Measurements from ENCODE around the gene NR1D2. TPM values are rescaled to one million over a fixed set of nuclear protein-coding genes. Genes with fewer than 3 reads are reported as not detected.
"Not testable (repeated sequence)": the region's sequence is repeated elsewhere in the genome, so short reads cannot be mapped to it uniquely, and the experiment has no call there.

The NR1D2 gene
- total RNA-seq, 1 donor from 2014 or later: 3.3 TPM

DNA sequence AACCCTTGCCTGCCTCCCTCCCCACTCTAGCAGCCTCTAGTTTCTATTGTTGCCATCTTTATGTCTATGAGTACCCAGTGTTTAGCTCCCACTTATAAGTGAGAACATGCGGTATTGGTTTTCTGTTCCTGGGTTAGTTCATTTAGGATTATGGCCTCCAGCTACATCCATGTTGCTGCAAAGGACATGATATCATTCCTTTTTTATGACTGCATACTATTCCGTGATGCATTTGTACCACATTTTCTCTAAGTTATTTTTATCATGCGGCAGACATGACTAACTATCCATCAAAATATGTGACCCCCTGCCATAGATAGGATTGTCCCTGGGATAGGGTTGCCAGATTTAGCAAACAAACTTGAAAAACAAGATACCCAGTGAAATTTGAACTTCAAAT is 58.4 kb downstream of the NR1D2 start:
- Mint-ChIP-seq H3K4me3 (ENCODE audit: low read depth) (no peak overlapping the region), H3K27ac (no peak overlapping the region), H3K27me3 (ENCODE audit: low read depth) (peaks cover 10% of the 10 kb centered on the region), H3K36me3 (ENCODE audit: low read depth) (no peaks in the 10 kb centered on the region), H3K9me3 (no peaks in the 10 kb centered on the region), H3K4me1 (ENCODE audit: low read depth) (peaks cover 2% of the 10 kb centered on the region)
- intact Hi-C loops (cut with micrococcal nuclease): no loop called here
- DNase-seq (ENCODE audit: low spot score): no peak

DNA sequence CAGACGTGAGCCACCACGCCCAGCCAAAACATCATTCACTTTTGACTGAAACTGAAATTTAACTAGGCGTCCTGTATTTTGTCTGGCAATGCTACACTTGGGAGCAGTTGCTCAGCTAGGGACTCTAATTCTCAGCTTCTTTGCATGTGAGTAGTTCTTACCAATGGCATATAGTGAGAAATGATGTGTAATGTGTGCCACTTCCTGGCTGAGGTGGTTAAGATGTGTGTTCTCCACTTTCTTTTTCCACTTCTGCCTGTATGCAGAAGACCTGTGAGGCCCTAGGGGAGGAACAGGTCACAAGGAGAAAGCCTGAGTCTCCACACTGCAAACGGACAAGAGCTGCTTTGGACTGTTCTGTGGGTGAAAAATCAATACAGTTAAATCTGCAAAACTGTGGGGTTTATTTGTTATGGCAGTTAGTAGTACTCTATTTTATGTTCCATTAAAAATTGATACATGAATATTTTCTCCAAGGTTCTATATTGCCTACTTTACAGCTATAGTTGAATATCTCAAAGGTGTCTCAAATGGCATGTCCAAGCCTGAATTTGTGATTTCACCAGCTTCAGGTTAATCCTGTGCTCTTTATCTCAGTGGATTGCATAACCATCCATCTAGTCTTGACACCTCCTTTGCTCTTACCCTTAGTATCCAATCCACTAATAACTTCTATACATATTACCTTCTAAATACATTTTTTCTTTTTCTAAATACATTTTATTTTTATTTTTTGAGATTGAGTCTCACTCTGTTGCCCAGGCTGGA is 59.3 kb downstream of the NR1D2 start:
- H3K9me3 Mint-ChIP-seq: no peaks in the 10 kb centered on the region
- H3K4me3 Mint-ChIP-seq (ENCODE audit: low read depth): no peak overlapping the region
- DNase-seq (ENCODE audit: low spot score): no peak
- no peak overlapping the region for H3K27ac Mint-ChIP-seq
- intact Hi-C loops (cut with micrococcal nuclease): no loop called here
- no peaks in the 10 kb centered on the region for H3K4me1 Mint-ChIP-seq (ENCODE audit: low read depth)
- peaks cover 6% of the 10 kb centered on the region for H3K27me3 Mint-ChIP-seq (ENCODE audit: low read depth)
- H3K36me3 Mint-ChIP-seq (ENCODE audit: low read depth): no peaks in the 10 kb centered on the region

- no peak overlapping the region for H3K27ac Mint-ChIP-seq
- no peaks in the 10 kb centered on the region for H3K36me3 Mint-ChIP-seq (ENCODE audit: low read depth)
- H3K27me3 Mint-ChIP-seq (ENCODE audit: low read depth): peaks cover 3% of the 10 kb centered on the region
- no peaks in the 10 kb centered on the region for H3K9me3 Mint-ChIP-seq
- H3K4me1 Mint-ChIP-seq (ENCODE audit: low read depth): no peaks in the 10 kb centered on the region
- no peak overlapping the region for H3K4me3 Mint-ChIP-seq (ENCODE audit: low read depth)
- DNase-seq (ENCODE audit: low spot score): no peak
- intact Hi-C loops (cut with micrococcal nuclease): no loop called here
Observed at GRCh38 chr3:24005669-24006068, 60.6 kb downstream of the NR1D2 start.

GRCh38 chr3:24010834-24011233 is 65.7 kb downstream of the NR1D2 start:
- DNase-seq (ENCODE audit: low spot score); H3K4me1 Mint-ChIP-seq (ENCODE audit: low read depth); H3K27ac Mint-ChIP-seq; H3K4me3 Mint-ChIP-seq (ENCODE audit: low read depth); H3K36me3 Mint-ChIP-seq (ENCODE audit: low read depth); H3K27me3 Mint-ChIP-seq (ENCODE audit: low read depth); H3K9me3 Mint-ChIP-seq; intact Hi-C loops (cut with micrococcal nuclease): not testable (repeated sequence)

DNA sequence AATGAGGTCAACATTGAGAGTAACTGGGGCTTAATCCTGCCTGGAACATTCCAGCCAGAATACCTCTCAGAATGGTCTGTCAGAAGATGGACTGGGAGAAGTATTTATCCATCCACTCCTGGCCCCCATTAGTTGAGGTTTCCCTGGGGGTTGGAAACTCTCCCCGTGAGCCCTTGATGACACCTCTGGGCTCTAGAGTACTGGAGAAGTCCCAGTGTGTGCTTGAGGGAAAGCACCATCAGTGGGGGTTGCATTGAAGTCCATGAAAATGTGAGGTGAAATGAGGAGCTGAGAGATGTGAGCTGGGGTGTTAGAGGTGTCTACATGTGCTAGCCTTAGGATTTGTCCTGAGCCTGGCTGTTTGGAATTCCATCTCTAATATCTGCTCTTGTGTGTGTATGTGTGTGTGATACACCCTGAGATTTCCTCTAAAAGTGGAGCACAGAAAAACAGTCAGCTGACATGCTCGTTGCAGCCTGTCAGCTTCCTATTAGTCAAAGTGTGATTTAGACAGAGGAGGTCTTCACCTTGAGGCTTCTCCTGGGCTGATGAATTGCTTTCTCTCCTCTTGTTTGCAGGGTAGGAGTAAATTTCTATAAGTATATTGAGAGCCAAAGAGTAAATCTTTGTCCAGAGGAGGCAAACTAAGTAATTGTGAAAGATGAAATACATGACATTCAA is 67.6 kb downstream of the NR1D2 start:
- Mint-ChIP-seq H3K27ac (no peak overlapping the region), H3K4me1 (ENCODE audit: low read depth) (no peaks in the 10 kb centered on the region), H3K4me3 (ENCODE audit: low read depth) (no peak overlapping the region), H3K9me3 (no peaks in the 10 kb centered on the region), H3K36me3 (ENCODE audit: low read depth) (no peaks in the 10 kb centered on the region), H3K27me3 (ENCODE audit: low read depth) (no peaks in the 10 kb centered on the region)
- DNase-seq (ENCODE audit: low spot score): no peak
- intact Hi-C loops (cut with micrococcal nuclease): no loop called here

GRCh38 chr3:24017305-24017704 is 72.2 kb downstream of the NR1D2 start:
- DNase-seq (ENCODE audit: low spot score): no peak
- Mint-ChIP-seq H3K27me3 (ENCODE audit: low read depth) (no peaks in the 10 kb centered on the region), H3K4me3 (ENCODE audit: low read depth) (no peak overlapping the region), H3K27ac (no peak overlapping the region), H3K36me3 (ENCODE audit: low read depth) (no peaks in the 10 kb centered on the region), H3K4me1 (ENCODE audit: low read depth) (no peaks in the 10 kb centered on the region), H3K9me3 (no peaks in the 10 kb centered on the region)
- intact Hi-C loops (cut with micrococcal nuclease): no loop called here

- peaks cover 1% of the 10 kb centered on the region for H3K27me3 Mint-ChIP-seq (ENCODE audit: low read depth)
- no peak for DNase-seq (ENCODE audit: low spot score)
- H3K36me3 Mint-ChIP-seq (ENCODE audit: low read depth): no peaks in the 10 kb centered on the region
- H3K9me3 Mint-ChIP-seq: no peaks in the 10 kb centered on the region
- no peaks in the 10 kb centered on the region for H3K4me1 Mint-ChIP-seq (ENCODE audit: low read depth)
- intact Hi-C loops (cut with micrococcal nuclease): no loop called here
- no peak overlapping the region for H3K4me3 Mint-ChIP-seq (ENCODE audit: low read depth)
- no peak overlapping the region for H3K27ac Mint-ChIP-seq
Observed at GRCh38 chr3:24018784-24019570, 73.9 kb downstream of the NR1D2 start.

DNA sequence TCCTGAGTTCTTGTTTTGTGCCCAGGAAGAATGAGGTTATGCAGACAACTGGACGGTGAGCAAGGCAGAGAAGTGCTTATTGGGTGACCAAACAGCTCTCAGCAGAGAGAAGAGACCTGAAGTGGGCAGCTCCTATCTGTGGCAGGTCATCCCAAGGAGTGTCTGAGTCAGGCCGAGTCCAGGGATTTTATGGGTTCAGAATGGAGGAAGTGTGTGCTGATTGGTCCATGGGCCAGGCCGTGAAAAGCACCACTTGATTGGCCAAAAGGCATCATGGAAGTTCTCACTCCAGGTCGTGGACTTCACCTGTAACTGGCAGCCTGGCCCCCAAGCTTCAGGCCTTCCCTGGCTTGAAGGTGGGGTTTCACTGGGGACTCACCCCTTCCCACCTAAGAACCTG is 74.5 kb downstream of the NR1D2 start:
- H3K9me3 Mint-ChIP-seq: no peaks in the 10 kb centered on the region
- H3K4me1 Mint-ChIP-seq (ENCODE audit: low read depth): no peaks in the 10 kb centered on the region
- H3K27me3 Mint-ChIP-seq (ENCODE audit: low read depth): peaks cover 2% of the 10 kb centered on the region
- H3K36me3 Mint-ChIP-seq (ENCODE audit: low read depth): no peaks in the 10 kb centered on the region
- no peak overlapping the region for H3K4me3 Mint-ChIP-seq (ENCODE audit: low read depth)
- no peak overlapping the region for H3K27ac Mint-ChIP-seq
- intact Hi-C loops (cut with micrococcal nuclease): no loop called here
- no peak for DNase-seq (ENCODE audit: low spot score)

GRCh38 chr3:24020036-24020691 is 75.1 kb downstream of the NR1D2 start:
- Mint-ChIP-seq H3K27ac (no peak overlapping the region), H3K4me1 (ENCODE audit: low read depth) (no peaks in the 10 kb centered on the region), H3K9me3 (no peaks in the 10 kb centered on the region), H3K27me3 (ENCODE audit: low read depth) (peaks cover 3% of the 10 kb centered on the region), H3K4me3 (ENCODE audit: low read depth) (no peak overlapping the region), H3K36me3 (ENCODE audit: low read depth) (no peaks in the 10 kb centered on the region)
- DNase-seq (ENCODE audit: low spot score): no peak
- intact Hi-C loops (cut with micrococcal nuclease): no loop called here

DNA sequence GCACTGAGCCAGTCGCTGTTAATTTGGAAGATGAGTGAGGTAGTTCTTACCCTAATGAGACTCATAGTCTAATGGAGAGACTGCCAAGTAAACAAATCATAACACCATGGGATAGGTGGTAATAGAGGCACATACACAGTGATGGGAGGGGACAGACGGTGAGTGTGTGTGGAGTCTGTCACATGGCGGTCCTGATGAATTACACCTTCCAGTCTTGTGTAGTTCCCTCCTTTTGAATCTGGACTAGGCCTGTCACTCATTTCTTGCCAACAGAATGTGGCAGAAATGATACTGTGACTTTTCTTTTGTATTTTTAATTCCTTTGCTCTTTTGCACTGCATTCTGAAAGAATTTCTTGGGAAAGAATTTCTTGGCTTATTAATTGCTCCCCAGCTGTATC is 78.1 kb downstream of the NR1D2 start:
- intact Hi-C loops (cut with micrococcal nuclease): no loop called here
- Mint-ChIP-seq H3K27ac (no peak overlapping the region), H3K4me3 (ENCODE audit: low read depth) (no peak overlapping the region), H3K9me3 (no peaks in the 10 kb centered on the region), H3K27me3 (ENCODE audit: low read depth) (peaks cover 3% of the 10 kb centered on the region), H3K4me1 (ENCODE audit: low read depth) (no peaks in the 10 kb centered on the region), H3K36me3 (ENCODE audit: low read depth) (no peaks in the 10 kb centered on the region)
- DNase-seq (ENCODE audit: low spot score): no peak

DNA sequence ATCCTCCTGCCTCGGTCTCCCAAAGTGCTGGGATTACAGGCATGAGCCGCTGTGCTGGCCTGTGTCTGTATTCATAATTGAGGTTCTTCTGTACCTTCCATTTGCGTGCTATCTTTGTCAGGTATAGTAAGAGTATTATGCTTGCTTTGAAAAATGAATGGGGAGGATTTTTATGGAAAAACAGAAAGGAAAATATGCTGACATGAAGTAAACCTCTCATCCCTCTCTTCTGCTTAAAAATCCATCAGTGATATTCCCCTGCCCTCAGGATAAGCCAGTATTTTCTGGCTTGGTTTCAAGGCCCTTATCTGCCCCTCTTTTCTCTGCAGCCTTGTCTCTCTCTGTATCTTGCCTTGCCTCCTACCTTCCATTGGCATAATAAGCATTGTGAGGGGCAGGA is 80.7 kb downstream of the NR1D2 start:
- Mint-ChIP-seq H3K36me3 (ENCODE audit: low read depth) (no peaks in the 10 kb centered on the region), H3K27me3 (ENCODE audit: low read depth) (peaks cover 5% of the 10 kb centered on the region), H3K4me1 (ENCODE audit: low read depth) (no peaks in the 10 kb centered on the region), H3K9me3 (no peaks in the 10 kb centered on the region), H3K27ac (no peak overlapping the region), H3K4me3 (ENCODE audit: low read depth) (no peak overlapping the region)
- no peak for DNase-seq (ENCODE audit: low spot score)
- intact Hi-C loops (cut with micrococcal nuclease): no loop called here

- H3K27me3 Mint-ChIP-seq (ENCODE audit: low read depth); H3K4me3 Mint-ChIP-seq (ENCODE audit: low read depth); intact Hi-C loops (cut with micrococcal nuclease); H3K4me1 Mint-ChIP-seq (ENCODE audit: low read depth); H3K9me3 Mint-ChIP-seq; H3K36me3 Mint-ChIP-seq (ENCODE audit: low read depth); H3K27ac Mint-ChIP-seq; DNase-seq (ENCODE audit: low spot score): not testable (repeated sequence)
Observed at GRCh38 chr3:24026665-24027064, 81.6 kb downstream of the NR1D2 start.
